Stimulated activated naive B cell treated with anti-CD40 and anti-IgM and Interleukin-4, amounts not matched to agents 10 μg/mL and 1 μg/mL and 100 μg/mL, for 72 hours (primary cell): ENCODE measurements around the gene IGSF23.
"Not testable (repeated sequence)": the region's sequence is repeated elsewhere in the genome, so short reads cannot be mapped to it uniquely, and the experiment has no call there.

Experiments
- ATAC-seq, 2 donors: fragments of 150-1000 bp; cut with Tn5 transposase; replicated peaks; 2 replicates each; pipeline ENCODE4 v1.10.0; 2021; ENCODE audit warnings: moderate library complexity in 1 of 2
- DNase-seq: peaks from one replicate; pipeline ENCODE4 v3.0.0; 2021
- H3K27ac Mint-ChIP-seq: one replicate; pipeline ENCODE4 v1.8.0; 2022; ENCODE audit warnings: mild to moderate bottlenecking, mixed read lengths
- H3K27me3 Mint-ChIP-seq, 2 donors: one replicate each; pipeline ENCODE4 v1.8.0; 2022; ENCODE audit warnings: mixed read lengths in 2 of 2
- H3K36me3 Mint-ChIP-seq, 2 donors: one replicate each; pipeline ENCODE4 v1.8.0; 2022; ENCODE audit warnings: mixed read lengths in 2 of 2, mild to moderate bottlenecking in 1 of 2
- H3K4me1 Mint-ChIP-seq, 2 donors: one replicate each; pipeline ENCODE4 v1.8.0; 2022; ENCODE audit warnings: mixed read lengths in 2 of 2, mild to moderate bottlenecking in 1 of 2
- H3K4me3 Mint-ChIP-seq, 2 donors: one replicate each; pipeline ENCODE4 v1.8.0; 2022; ENCODE audit warnings: mild to moderate bottlenecking in 2 of 2, mixed read lengths in 2 of 2, moderate library complexity in 1 of 2
- H3K9me3 Mint-ChIP-seq, 2 donors: one replicate each; pipeline ENCODE4 v1.8.0; 2022; ENCODE audit warnings: mixed read lengths in 2 of 2, mild to moderate bottlenecking in 1 of 2

IGSF23 gene

GRCh38 chr19:44684396-44684795 is 71.0 kb downstream of the IGSF23 start:
- H3K4me3 Mint-ChIP-seq, DNase-seq, H3K9me3 Mint-ChIP-seq, H3K36me3 Mint-ChIP-seq, ATAC-seq: not testable (repeated sequence)
- Mint-ChIP-seq H3K4me1 (peaks cover 23 to 31% of the 10 kb centered on the region in 2 donors), H3K27ac (peak overlapping the region; percentile 22), H3K27me3 (peaks cover 45 to 56% of the 10 kb centered on the region in 2 donors)

GRCh38 chr19:44684892-44685863 is 71.8 kb downstream of the IGSF23 start:
- Mint-ChIP-seq H3K27ac (no peak overlapping the region), H3K27me3 (peaks cover 47 to 58% of the 10 kb centered on the region in 2 donors), H3K4me1 (peaks cover 31 to 35% of the 10 kb centered on the region in 2 donors), H3K9me3 (peaks cover 0 to 1% of the 10 kb centered on the region in 2 donors), H3K4me3 (peak overlapping the region in 1 of 2 donors; percentile 22), H3K36me3 (no peaks in the 10 kb centered on the region)
- DNase-seq (no peak), ATAC-seq (peak; percentile 28 to 29)

GRCh38 chr19:44685877-44686276 is 72.5 kb downstream of the IGSF23 start:
- Mint-ChIP-seq H3K4me1 (peaks cover 31 to 35% of the 10 kb centered on the region in 2 donors), H3K9me3 (peaks cover 0 to 1% of the 10 kb centered on the region in 2 donors), H3K4me3 (no peak overlapping the region), H3K27ac (no peak overlapping the region), H3K27me3 (peaks cover 42 to 51% of the 10 kb centered on the region in 2 donors), H3K36me3 (no peaks in the 10 kb centered on the region)
- no peak for DNase-seq
- peak; percentile 26 to 54 for ATAC-seq
